ENCODE data around the gene CCL5.
A peak's percentile ranks its signal among the peaks of the same experiment; 100 is the strongest.
"Not testable (repeated sequence)": the region's sequence is repeated elsewhere in the genome, so short reads cannot be mapped to it uniquely, and the experiment has no call there.

The CCL5 gene

GRCh38 chr17:35897772-35898171 lies 17.6 kb upstream of the CCL5 start:
- DNase-seq, result not testable (repeated sequence)

- DNase-seq, result peak; percentile 93
Measured at GRCh38 chr17:35895636-35896587, 15.8 kb upstream of the CCL5 start.

- DNase-seq, result no peak
Measured at GRCh38 chr17:35894206-35894605, 14.0 kb upstream of the CCL5 start.

GRCh38 chr17:35893751-35894150 lies 13.6 kb upstream of the CCL5 start:
- no peak for DNase-seq

- no peak for DNase-seq
Measured at GRCh38 chr17:35892091-35893035, 12.2 kb upstream of the CCL5 start.

GRCh38 chr17:35891269-35891668 lies 11.1 kb upstream of the CCL5 start:
- no peak for DNase-seq

GRCh38 chr17:35890774-35891155 lies 10.6 kb upstream of the CCL5 start:
- DNase-seq, result no peak

GRCh38 chr17:35889818-35890773 lies 9.9 kb upstream of the CCL5 start:
- DNase-seq, result no peak

GRCh38 chr17:35889241-35889640 lies 9.1 kb upstream of the CCL5 start:
- DNase-seq, result no peak

GRCh38 chr17:35878361-35878760 lies 1.8 kb downstream of the CCL5 start:
- no peak for DNase-seq

GRCh38 chr17:35877345-35878029 lies 2.7 kb downstream of the CCL5 start:
- DNase-seq, result no peak

GRCh38 chr17:35876534-35876933 lies 3.6 kb downstream of the CCL5 start:
- no peak for DNase-seq

GRCh38 chr17:35875800-35876139 lies 4.4 kb downstream of the CCL5 start:
- no peak for DNase-seq

GRCh38 chr17:35875072-35875799 lies 4.9 kb downstream of the CCL5 start:
- DNase-seq, result peak; percentile 37

- DNase-seq, result no peak
Measured at GRCh38 chr17:35872196-35872980, 7.8 kb downstream of the CCL5 start.

GRCh38 chr17:35870906-35871819 lies 9.0 kb downstream of the CCL5 start:
- peak; percentile 24 for DNase-seq

GRCh38 chr17:35868737-35869136 lies 11.4 kb downstream of the CCL5 start, which contains the start of gene HEATR9:
HEATR9 (minus strand) TSS chr17:35868891; CDS start chr17:35868742, 149 bp downstream.
- DNase-seq, result no peak

GRCh38 chr17:35867574-35867973 lies 12.6 kb downstream of the CCL5 start:
- no peak for DNase-seq

GRCh38 chr17:35866341-35866950 lies 13.7 kb downstream of the CCL5 start:
- no peak for DNase-seq
